Sigmoid colon (tissue), 4 donors: ENCODE results near the gene RSF1.
"Not testable (repeated sequence)": the region's sequence is repeated elsewhere in the genome, so short reads cannot be mapped to it uniquely, and the experiment has no call there.

Experiments
- EP300 ChIP-seq, 4 donors: sonication (generic); formaldehyde crosslinking; IDR thresholded peaks; one replicate each; pipeline ENCODE4 v1.6.1; 2017; ENCODE audit warnings: antibody characterized with exemption in 4 of 4
- POLR2A ChIP-seq, 2 donors: fragments of 450-650 bp; IDR thresholded peaks; one replicate each; pipeline ENCODE4 v1.6.1; 2016; ENCODE audit warnings: antibody characterized with exemption in 2 of 2, mild to moderate bottlenecking in 2 of 2, moderate library complexity in 2 of 2
- POLR2AphosphoS5 ChIP-seq, 4 donors: sonication (generic); formaldehyde crosslinking; IDR thresholded peaks; one replicate each; pipeline ENCODE4 v1.6.1; 2017; ENCODE audit warnings: antibody characterized with exemption in 4 of 4
- TF ChIP-seq, protein P1 (sequence below), 4 experiments: fragments of 450-650 bp in 3 of 4; fragments of 200-600 bp in 1 of 4; IDR thresholded peaks; one replicate each; pipeline ENCODE4 v1.5.1; 2016 to 2019; ENCODE audit warnings: antibody characterized with exemption in 4 of 4, mild to moderate bottlenecking in 3 of 4, moderate library complexity in 2 of 4

DNA sequence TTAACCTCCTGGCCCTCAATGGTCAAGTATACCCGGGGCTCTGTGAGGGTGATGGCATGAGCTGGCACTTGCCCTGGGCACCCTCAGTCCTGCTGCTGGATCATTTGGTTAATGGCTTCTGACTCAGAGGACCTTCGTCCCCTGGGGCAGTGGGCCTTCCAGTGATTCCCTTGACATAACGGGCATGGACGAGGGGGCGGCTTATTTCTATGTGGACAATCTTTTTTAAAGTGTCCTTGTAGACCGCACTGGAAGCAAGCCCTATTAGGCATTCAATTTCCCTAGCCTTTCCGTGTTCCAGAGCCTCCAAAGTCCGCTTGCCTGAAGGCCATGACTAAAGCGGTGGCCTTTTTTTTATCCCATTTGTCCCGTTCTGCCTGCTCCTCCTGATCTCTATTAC lies 40.9 kb upstream of the RSF1 start:
- TF ChIP-seq, protein P1, sequence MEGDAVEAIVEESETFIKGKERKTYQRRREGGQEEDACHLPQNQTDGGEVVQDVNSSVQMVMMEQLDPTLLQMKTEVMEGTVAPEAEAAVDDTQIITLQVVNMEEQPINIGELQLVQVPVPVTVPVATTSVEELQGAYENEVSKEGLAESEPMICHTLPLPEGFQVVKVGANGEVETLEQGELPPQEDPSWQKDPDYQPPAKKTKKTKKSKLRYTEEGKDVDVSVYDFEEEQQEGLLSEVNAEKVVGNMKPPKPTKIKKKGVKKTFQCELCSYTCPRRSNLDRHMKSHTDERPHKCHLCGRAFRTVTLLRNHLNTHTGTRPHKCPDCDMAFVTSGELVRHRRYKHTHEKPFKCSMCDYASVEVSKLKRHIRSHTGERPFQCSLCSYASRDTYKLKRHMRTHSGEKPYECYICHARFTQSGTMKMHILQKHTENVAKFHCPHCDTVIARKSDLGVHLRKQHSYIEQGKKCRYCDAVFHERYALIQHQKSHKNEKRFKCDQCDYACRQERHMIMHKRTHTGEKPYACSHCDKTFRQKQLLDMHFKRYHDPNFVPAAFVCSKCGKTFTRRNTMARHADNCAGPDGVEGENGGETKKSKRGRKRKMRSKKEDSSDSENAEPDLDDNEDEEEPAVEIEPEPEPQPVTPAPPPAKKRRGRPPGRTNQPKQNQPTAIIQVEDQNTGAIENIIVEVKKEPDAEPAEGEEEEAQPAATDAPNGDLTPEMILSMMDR (IDR thresholded peaks at IDR 0.05) = not testable (repeated sequence)
- TF ChIP-seq POLR2A, EP300, POLR2AphosphoS5 (IDR thresholded peaks at IDR 0.05): not testable (repeated sequence)
